Esophagus muscularis mucosa (tissue), 4 donors: ENCODE data around the gene MIER3. TPM values are rescaled to one million over a fixed set of nuclear protein-coding genes. Genes with fewer than 3 reads are reported as not detected.

Experiments
- DNase-seq: peaks from one replicate; pipeline ENCODE4 v3.0.0-alpha.2; 2017; ENCODE audit errors: extremely low spot score
- H3K27ac ChIP-seq, 4 donors: fragments of 200-600 bp; sonication (generic); replicated peaks in 1 of 4; 1 replicate in 3 of 4; 2 replicates in 1 of 4; pipeline ENCODE4 v1.5.1; 2016 to 2019; ENCODE audit warnings: mild to moderate bottlenecking in 1 of 4
- H3K27me3 ChIP-seq, 4 donors: fragments of 200-600 bp; sonication (generic); one replicate each; pipeline versions ENCODE4 v1.5.1 to v1.6.0; 2016 to 2019
- H3K36me3 ChIP-seq, 4 donors: fragments of 200-600 bp; sonication (generic); one replicate each; pipeline ENCODE4 v1.5.1; 2016 to 2019
- H3K4me1 ChIP-seq, 4 donors: fragments of 200-600 bp; sonication (generic); one replicate each; pipeline ENCODE4 v1.5.1; 2016 to 2019
- H3K4me3 ChIP-seq, 4 donors: fragments of 200-600 bp; sonication (generic); 1 replicate in 2 of 4; 2 replicates in 2 of 4; pipeline ENCODE4 v1.5.1; 2016 to 2019; ENCODE audit warnings: mild to moderate bottlenecking in 4 of 4, moderate library complexity in 1 of 4
- H3K9me3 ChIP-seq, 4 donors: fragments of 200-600 bp; sonication (generic); 1 replicate in 3 of 4; 2 replicates in 1 of 4; pipeline ENCODE4 v1.5.1; 2016 to 2019
- EP300 ChIP-seq: sonication (generic); formaldehyde crosslinking; IDR thresholded peaks from one replicate; pipeline ENCODE4 v1.6.1; 2017; ENCODE audit warnings: antibody characterized with exemption
- POLR2A ChIP-seq: fragments of 450-650 bp; IDR thresholded peaks from one replicate; pipeline ENCODE4 v1.6.1; 2017; ENCODE audit warnings: antibody characterized with exemption, moderate library complexity, mild to moderate bottlenecking, low read depth
- POLR2AphosphoS5 ChIP-seq, 2 donors: sonication (generic); formaldehyde crosslinking; IDR thresholded peaks; one replicate each; pipeline ENCODE4 v1.6.1; 2017; ENCODE audit warnings: antibody characterized with exemption in 2 of 2
- WGBS: methylation state at CpG from one replicate; pipeline ENCODE4 v1.1.5; 2018; 5-methylcytosine and 5-hydroxymethylcytosine counted together
- intact Hi-C: fragments of 100-400 bp; cut with DNase I; formaldehyde crosslinking; loops from one replicate; pipeline ENCODE4 v1.15.1; 2023
- total RNA-seq, 4 donors: library from RNA; depleted of rRNA; stranded (reverse); fragments of >200 nt; gene quantifications; one replicate each; pipeline versions ENCODE4 v1.1.0 to v1.2.1, GENCODE V29; 2016
- TF ChIP-seq, protein P1 (sequence below), 3 experiments: fragments of 200-600 bp in 2 of 3; fragments of 450-650 bp in 1 of 3; sonication (generic) in 2 of 3; IDR thresholded peaks; one replicate each; pipeline ENCODE4 v1.5.1; 2017 to 2019; ENCODE audit warnings: antibody characterized with exemption in 3 of 3, mild to moderate bottlenecking in 2 of 3, moderate library complexity in 1 of 3

The MIER3 gene
- total RNA-seq, 4 donors from 2014 or later = 11.1 to 16.2 (median 13.0) TPM

DNA sequence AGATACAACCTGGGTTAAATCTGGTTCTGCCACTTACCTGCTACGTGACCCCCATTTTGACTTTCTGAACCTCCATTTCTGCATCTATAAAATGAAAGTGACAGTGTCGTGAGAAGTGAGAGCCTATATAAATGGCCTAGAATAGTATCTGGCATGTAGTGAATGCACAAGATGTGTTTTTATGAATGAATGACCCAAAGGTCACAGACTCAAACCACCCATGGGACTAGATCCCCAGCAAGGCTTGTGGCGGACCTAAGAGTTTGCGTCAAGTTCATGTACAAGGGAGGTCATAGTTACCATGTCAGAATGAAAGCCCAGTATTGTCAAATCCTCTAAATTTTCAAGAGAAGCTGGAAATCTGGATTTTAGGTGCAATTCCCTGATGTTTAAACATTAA lies 53.7 kb downstream of the MIER3 start:
- intact Hi-C loops = no loop called here
- Histone ChIP-seq H3K27me3 (no peaks in the 10 kb centered on the region), H3K27ac (no peak overlapping the region), H3K4me1 (no peaks in the 10 kb centered on the region), H3K4me3 (no peak overlapping the region), H3K9me3 (no peaks in the 10 kb centered on the region), H3K36me3 (peaks cover 0 to 22% (median 16%) of the 10 kb centered on the region in 4 donors)
- DNase-seq = no peak
- TF ChIP-seq, protein P1, sequence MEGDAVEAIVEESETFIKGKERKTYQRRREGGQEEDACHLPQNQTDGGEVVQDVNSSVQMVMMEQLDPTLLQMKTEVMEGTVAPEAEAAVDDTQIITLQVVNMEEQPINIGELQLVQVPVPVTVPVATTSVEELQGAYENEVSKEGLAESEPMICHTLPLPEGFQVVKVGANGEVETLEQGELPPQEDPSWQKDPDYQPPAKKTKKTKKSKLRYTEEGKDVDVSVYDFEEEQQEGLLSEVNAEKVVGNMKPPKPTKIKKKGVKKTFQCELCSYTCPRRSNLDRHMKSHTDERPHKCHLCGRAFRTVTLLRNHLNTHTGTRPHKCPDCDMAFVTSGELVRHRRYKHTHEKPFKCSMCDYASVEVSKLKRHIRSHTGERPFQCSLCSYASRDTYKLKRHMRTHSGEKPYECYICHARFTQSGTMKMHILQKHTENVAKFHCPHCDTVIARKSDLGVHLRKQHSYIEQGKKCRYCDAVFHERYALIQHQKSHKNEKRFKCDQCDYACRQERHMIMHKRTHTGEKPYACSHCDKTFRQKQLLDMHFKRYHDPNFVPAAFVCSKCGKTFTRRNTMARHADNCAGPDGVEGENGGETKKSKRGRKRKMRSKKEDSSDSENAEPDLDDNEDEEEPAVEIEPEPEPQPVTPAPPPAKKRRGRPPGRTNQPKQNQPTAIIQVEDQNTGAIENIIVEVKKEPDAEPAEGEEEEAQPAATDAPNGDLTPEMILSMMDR (IDR thresholded peaks at IDR 0.05) = no peak
- TF ChIP-seq POLR2AphosphoS5 (IDR thresholded peaks at IDR 0.05) (no peak), POLR2A (no peak), EP300 (no peak)
- WGBS = 76% methylated on average over 4 of the region's 4 CpGs

DNA sequence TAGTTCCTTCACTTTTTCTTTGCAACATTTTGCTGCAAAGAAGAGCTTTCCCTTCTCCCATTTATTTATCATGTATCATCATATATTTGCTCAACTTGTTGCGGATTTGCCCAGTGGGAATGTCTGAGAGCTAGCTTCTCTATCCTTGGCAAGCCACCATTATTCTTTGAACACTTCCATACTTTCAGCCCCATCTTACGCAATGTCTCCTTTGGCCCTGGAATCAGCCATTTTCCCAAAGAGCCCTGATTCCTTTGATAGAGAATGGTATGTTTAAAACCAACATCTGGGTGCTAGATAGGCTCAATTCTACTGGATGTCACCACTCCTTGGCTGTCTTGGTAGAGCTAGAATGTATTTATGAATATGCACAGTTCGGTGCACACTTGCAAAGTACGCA lies 55.2 kb downstream of the MIER3 start:
- Histone ChIP-seq H3K27ac (no peak overlapping the region), H3K36me3 (peaks cover 0 to 25% (median 19%) of the 10 kb centered on the region in 4 donors), H3K27me3 (no peaks in the 10 kb centered on the region), H3K4me1 (no peaks in the 10 kb centered on the region), H3K4me3 (no peak overlapping the region), H3K9me3 (no peaks in the 10 kb centered on the region)
- TF ChIP-seq POLR2AphosphoS5 (IDR thresholded peaks at IDR 0.05) (no peak), POLR2A (no peak), EP300 (no peak)
- TF ChIP-seq, protein P1 (IDR thresholded peaks at IDR 0.05) = no peak
- WGBS = 96% methylated on average over 4 of the region's 4 CpGs
- intact Hi-C loops = no loop called here
- no peak for DNase-seq

DNA sequence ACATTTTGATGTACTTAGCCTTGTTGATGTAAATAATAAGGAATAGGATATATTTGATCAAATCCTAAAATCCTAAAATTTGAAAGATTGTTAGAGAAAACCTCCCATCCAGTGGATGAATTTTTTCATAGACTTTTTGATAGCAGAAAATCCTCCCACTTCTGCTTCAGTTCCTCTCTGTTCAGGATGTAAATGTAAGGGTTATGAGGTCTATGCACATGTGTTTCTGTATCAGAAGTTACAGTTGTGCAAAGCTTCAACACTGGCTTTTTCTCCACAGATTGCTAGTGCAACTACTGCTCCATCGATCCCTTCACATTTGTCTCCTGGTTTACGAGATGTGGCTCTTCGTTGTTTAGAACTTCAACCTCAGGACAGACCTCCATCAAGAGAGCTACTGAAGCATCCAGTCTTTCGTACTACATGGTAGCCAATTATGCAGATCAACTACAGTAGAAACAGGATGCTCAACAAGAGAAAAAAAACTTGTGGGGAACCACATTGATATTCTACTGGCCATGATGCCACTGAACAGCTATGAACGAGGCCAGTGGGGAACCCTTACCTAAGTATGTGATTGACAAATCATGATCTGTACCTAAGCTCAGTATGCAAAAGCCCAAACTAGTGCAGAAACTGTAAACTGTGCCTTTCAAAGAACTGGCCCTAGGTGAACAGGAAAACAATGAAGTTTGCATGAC lies 58.5 kb downstream of the MIER3 start:
- H3K4me1 ChIP-seq = no peaks in the 10 kb centered on the region
- DNase-seq = no peak
- 97% methylated on average over 5 of the region's 5 CpGs for WGBS
- H3K27ac ChIP-seq = no peak overlapping the region
- no peaks in the 10 kb centered on the region for H3K9me3 ChIP-seq
- peaks cover 6 to 54% (median 39%) of the 10 kb centered on the region in 4 donors for H3K36me3 ChIP-seq
- H3K4me3 ChIP-seq = no peak overlapping the region
- no peak for TF ChIP-seq POLR2AphosphoS5 (IDR thresholded peaks at IDR 0.05)
- TF ChIP-seq, protein P1 (IDR thresholded peaks at IDR 0.05) = no peak
- TF ChIP-seq POLR2A = no peak
- no peak for TF ChIP-seq EP300
- no peaks in the 10 kb centered on the region for H3K27me3 ChIP-seq
- intact Hi-C loops = no loop called here

DNA sequence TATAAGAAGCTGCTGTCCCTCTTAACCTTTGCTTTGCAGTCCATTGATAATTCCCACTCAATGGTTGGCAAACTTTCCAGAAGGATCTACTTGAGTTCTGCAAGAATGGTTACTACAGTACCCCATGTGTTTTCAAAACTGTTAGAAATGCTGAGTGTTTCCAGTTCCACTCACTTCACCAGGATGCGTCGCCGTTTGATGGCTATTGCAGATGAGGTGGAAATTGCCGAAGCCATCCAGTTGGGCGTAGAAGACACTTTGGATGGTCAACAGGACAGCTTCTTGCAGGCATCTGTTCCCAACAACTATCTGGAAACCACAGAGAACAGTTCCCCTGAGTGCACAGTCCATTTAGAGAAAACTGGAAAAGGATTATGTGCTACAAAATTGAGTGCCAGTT lies 70.4 kb downstream of the MIER3 start:
- H3K27ac ChIP-seq = no peak overlapping the region
- no peaks in the 10 kb centered on the region for H3K9me3 ChIP-seq
- 100% methylated on average over 4 of the region's 5 CpGs for WGBS
- no peaks in the 10 kb centered on the region for H3K27me3 ChIP-seq
- no peaks in the 10 kb centered on the region for H3K4me1 ChIP-seq
- DNase-seq = no peak
- intact Hi-C loops = no loop called here
- peaks cover 34 to 95% (median 71%) of the 10 kb centered on the region in 4 donors for H3K36me3 ChIP-seq
- TF ChIP-seq POLR2AphosphoS5 (IDR thresholded peaks at IDR 0.05) (no peak), EP300 (no peak), POLR2A (no peak)
- TF ChIP-seq, protein P1 (IDR thresholded peaks at IDR 0.05) = no peak
- no peak overlapping the region for H3K4me3 ChIP-seq

DNA sequence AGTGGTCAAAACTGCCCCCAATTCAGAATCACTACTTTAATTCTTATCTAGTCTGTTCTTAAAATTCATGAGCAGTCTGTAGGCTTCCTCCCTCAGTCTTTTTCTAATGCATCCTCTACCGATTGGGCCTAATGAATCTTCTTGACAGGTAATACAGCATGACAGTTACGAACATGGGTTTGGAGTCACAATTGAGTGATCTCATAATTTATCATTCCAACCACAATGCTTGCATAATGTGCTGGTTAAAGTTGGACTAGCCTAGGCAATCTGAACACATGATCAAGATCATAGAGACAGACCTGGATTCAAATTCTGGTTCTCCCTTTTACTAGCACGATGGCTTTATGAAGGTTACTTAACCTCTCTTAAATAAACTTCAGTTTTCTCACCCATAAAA lies 75.6 kb downstream of the MIER3 start:
- Histone ChIP-seq H3K27ac (no peak overlapping the region), H3K9me3 (no peaks in the 10 kb centered on the region), H3K36me3 (peaks cover 15 to 91% (median 58%) of the 10 kb centered on the region in 4 donors), H3K4me3 (no peak overlapping the region), H3K27me3 (no peaks in the 10 kb centered on the region), H3K4me1 (peaks cover 0 to 4% (median 0%) of the 10 kb centered on the region in 4 donors)
- TF ChIP-seq POLR2AphosphoS5 (IDR thresholded peaks at IDR 0.05) = no peak
- TF ChIP-seq, protein P1 (IDR thresholded peaks at IDR 0.05) = no peak
- no peak for TF ChIP-seq POLR2A
- no peak for TF ChIP-seq EP300
- WGBS = 78% methylated on average over 3 of the region's 3 CpGs
- no peak for DNase-seq
- intact Hi-C loops = no loop called here
